HTR-8/SVneo (cell line): ENCODE results near the gene ATP2B2.
A peak's percentile ranks its signal among the peaks of the same experiment; 100 is the strongest.

ENCODE experiments used
- DNase-seq: peaks from one replicate; pipeline ENCODE4 v3.0.0; 2011; ENCODE audit warnings: low spot score, mixed read lengths; ENCODE audit not compliant: insufficient read length
- FAIRE-seq: peaks from 2 replicates; lab custom pipeline; 2011; peaks lifted over from hg19 to GRCh38; lab: Jason Lieb, UNC

Gene ATP2B2

DNA sequence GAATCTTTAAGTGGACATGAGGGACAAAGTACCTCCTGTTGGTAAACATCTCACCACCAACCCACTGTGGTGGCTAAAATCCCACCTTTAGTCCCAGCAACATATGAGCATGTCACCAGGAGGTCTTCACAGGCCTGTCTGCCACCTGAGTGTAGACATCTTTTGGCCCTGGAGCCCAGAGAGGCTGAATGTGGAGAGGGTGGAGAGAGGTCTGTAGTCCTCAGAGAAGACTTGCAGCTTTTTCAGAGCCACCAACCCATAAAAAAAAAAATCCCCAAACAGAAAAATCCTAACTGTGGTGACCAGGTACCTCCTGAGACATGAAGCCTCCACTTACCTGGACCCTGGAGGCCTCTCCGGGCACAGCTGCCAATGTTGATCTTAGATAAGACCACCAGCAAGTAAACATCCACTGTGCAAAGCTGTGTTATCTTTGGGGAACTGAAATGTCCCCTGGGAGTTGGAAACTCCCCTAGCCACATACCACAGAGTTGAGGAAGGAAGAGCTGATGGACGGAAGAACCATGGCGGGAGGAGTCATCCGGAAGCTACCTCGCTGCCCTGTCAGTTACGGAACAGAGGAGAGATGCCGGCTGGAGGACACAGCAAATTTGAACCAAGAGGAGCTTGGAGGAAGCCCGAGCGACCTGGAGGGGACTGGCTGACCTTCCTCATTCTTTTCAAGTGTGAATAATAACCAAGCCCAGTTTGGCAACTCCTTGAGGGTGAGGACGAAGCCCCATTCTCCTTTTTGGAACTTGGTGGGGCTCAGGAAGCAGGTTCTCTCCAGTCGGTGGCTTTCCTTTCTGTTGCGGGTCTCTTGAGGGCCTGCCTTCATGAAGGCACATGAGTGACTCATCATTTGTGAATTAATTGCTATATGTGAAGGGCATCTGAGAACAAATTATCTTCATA, 212.6 kb downstream of the ATP2B2 start, which contains the start of gene GHRL:
Gene GHRL (minus strand): TSS at position 443 of the 915 bp plus-strand sequence. CDS start 2,767 bp downstream, outside the sequence.
- DNase-seq: no peak
- no peak for FAIRE-seq

DNA sequence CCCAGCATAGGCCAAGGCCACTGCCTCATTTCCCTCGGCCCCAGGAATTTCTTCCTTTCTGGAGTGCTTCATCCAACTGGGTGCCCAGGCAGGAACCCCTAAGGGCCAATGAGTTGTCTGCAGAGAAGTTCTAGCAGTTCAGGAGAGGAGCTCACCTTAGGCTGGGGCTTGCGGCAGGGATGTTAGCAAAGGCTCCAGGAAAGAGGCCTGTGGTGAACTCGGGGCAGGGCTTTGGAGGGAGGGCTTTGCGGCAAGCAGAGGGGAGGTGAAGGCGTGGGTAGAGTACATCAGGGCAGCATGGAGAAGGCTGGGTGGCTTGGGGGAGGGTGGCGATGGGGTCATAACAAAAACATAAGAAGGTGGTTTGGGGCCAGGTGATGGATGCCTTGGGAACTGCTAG, 213.7 kb downstream of the ATP2B2 start:
- FAIRE-seq: no peak
- DNase-seq: no peak

DNA sequence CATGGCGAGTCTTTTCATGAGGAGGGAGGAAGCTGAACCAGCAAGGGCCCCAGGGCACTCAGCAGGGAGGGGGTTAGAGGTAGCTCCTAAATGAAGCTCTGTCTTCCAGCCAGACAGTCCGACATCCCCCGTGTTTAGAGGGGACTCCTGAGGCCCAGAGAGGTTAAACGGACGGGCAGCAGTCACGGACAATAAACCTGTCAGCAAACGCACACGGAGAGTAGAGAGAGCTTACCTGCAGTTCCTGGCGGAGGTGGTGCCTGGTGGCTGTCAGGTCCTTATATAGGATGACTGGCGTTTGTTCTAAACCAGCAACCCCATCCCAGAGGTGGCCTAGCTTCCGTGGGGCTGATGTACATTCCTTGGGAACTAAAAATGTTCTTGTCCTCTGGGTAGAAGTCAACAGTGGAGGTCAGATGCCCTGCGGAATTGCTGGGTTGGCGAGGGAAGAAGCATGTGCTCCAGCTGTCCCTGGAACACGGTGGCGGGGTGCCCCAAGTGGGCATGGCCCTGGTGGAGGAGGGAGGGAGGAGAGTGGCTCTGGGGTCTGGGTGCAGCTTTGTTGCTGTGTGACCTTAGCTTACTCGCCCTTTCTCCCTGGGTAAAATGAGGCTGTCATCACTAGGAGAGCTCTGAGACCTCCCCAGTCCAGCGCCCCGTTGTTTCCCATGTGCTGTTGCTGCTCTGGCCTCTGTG, 214.8 kb downstream of the ATP2B2 start:
- FAIRE-seq (no peak), DNase-seq (no peak)

DNA sequence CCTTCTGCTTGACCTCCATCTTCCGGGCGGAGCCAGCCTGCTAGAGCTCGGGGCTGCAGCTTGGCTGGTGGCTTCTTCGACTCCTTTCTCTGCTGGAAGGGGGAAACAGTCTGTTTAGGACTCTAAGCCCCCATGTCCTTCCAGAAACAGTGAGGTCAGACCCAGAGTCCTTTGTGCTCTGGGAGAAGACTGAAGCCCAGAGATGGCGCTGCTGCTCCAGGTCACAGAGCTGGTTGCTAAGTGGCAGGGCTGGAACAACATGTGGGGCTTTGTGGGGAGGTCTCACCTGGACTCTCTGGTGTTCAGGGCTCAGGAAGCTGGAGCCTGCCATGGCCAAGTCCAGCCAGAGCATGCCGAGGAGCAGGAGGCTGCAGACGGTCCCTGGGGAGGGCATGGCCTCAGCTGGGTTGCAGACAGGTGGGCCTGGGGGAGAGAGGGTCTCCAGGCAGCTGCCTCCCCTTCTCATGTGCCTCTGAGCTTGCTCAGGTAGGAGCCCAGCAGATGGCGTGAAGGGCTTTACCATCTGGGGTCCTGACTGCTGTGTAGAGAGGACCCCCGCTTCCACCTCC, 215.5 kb downstream of the ATP2B2 start:
- DNase-seq (no peak), FAIRE-seq (no peak)

DNA sequence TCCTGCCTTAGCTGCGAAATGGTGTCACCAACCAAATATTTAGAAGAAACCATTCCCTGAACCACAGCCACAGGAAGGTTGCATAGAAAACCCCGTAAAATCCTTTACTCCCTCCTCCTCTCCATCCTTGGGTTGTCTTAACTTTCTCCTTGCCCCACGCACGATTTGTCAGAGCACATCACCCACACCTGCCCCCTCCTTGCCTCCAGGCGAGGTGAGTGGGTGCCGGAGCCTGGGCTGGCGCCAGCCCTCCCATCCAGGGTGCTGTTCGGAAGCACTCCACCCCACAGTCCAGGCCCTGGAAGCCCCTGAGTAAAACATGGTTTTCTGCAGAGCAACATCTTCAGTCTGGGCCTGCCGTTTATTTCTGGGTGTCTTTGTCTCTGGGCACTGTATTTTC, 216.3 kb downstream of the ATP2B2 start:
- DNase-seq (no peak), FAIRE-seq (no peak)

DNA sequence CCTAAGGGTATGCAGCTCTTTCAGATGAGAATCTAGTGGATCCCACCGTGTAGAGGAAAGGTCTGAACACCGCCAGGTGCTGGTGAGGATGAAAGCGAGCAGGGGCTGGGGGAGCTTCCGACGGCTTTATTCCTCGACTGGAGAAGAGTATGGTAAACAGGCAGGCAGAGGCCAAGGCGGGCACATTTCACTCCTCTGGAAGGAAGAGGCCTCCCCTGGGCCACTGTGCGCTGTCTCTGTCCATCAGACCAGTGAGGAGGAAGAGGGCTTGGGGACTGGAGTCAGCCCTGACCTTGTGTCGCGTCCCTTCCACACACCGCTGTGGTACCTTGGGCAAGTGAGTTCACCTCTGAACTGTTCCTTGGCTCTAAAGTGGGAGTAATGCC, 216.8 kb downstream of the ATP2B2 start:
- FAIRE-seq (no peak), DNase-seq (no peak)

DNA sequence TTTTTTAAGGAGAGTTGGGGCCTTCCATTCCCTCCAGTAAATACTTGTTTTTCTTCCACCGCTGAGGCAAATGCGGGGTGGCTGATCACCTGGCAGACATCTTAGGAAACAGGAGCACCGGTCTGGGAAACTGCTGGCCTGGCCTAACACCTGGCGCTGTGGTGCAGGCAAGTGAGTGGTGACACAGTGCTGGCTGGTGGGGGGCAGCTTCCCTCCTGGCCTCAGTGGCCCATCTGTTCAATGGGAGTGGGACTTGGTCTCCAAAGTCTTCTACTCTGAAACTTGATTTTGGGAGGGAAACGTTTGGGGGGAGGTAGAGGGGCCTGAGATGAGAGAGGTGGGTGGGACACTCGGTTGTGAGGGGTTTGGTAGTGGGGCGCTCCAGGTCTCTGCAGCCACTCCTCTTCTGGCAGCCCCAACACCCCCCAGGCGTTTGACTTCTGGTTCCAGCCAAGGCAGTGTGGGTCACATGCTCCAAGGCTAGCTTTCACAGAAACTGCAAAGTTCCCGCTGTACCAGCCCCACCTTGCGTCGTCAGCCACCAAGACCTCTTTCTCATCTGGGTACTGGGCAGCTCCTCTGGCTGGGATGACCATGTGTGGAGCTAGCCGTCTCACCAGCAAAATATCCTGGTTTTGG, 217.3 kb downstream of the ATP2B2 start:
- FAIRE-seq (no peak), DNase-seq (no peak)

DNA sequence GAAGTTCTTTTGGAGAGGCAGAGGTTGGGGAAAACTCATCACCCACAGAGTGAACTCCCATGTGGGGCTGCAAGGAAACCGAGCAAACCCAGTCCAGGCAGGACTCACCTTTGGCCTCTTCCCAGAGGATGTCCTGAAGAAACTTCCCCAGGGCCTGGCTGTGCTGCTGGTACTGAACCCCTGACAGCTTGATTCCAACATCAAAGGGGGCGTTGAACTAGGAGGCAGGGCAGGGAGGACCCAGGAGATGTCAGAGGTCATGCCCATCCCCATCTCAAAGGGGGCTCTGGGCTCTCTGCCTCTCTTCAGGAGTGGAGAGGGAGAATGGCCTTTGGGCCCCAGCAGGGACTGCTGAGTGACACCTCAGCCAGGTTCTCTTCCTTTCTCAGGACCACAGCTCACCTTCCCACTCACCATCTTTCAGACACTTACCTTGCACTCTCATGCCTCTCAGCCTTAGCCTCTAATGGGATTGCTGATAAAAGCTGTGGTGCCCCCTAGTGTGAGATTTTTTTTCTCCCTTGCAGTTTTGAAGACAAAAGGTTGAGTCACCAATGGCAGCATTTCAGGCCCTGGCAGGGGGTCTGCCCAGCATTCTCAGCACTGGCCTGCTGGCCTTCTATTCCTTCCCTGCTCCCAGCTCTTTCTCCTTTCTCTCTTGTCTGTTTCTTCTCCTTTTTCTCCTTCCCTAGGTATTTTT, 218.6 kb downstream of the ATP2B2 start:
- FAIRE-seq (no peak), DNase-seq (peak; percentile 37)

DNA sequence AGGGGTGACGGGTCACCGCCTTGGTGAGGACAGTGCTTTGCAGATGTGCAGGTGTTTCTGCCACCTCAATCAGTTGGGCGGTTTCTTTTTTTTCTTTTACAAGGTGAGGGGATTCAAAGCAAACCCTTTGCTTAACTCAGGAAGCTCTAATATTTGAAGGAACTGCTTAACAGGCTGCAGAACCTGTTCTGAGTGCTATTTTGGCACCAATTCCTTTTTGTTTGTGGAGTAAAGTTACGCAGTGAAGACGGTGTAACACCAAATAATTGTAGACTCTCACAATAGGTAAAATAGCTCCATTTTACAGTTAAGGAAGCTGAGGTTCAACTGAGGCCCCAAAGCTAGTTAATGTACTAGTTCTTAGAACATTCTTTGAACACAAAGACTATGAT, 219.3 kb downstream of the ATP2B2 start:
- no peak for FAIRE-seq
- DNase-seq: no peak

DNA sequence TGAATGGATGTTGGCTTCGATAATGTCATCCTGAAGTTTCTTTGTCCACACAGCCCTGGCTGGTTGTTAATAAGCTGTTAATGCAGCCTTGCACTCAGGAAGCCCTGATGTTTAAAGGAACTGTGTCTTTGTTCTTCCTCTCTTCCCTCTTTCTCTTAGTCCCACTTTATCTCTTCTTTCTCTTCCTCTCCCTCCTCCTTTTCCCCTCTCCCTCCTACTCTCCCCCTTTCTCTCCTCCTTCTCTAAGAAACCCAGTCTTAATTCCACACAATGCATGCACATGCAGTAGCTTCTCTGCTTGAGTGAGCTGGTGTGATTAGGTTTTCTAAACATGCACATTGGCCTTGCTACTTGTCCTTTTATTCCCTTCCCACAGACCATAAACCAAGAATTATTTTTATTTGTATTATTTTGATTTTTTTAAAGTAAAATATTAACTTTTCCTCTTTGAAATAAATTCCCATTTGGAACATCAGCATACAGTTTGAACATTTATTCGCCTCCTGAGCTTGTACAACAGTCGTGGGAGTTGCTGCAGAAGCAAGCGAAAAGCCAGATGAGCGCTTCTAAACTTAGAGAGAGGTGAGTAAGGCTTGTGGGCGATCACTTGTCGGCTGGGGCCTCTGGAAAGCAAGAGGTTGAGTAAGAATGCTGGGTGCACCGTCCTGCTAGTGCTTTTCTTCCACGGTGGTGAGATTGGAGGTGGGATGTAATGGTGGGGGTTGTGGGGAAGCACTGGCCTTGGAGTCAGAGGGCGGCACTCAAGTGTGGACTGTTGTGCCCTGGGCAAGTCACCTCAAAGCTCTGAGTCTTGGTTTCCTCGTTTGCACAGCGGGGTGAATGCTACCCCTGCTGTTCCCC, 219.9 kb downstream of the ATP2B2 start:
- no peak for DNase-seq
- FAIRE-seq: no peak

DNA sequence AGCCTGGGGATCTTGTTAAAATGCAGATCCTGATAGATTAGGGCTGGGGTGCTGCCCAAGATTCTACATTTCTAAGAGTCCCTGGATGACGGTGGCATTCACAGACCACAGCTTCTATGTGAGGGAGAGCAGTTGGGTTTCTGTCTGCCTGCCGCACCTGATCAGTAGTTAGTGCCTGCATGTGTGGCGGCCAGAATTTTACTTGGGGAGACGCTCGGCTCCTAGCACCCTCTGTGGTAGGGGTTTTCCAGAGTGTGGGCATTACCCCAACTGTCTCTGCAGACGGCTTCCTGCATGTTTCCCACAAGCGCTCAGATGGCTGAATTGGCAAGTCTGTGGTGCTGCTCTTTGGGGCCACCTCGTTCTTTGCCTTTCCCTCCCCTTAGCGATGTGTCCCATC, 220.9 kb downstream of the ATP2B2 start:
- DNase-seq (no peak), FAIRE-seq (no peak)

DNA sequence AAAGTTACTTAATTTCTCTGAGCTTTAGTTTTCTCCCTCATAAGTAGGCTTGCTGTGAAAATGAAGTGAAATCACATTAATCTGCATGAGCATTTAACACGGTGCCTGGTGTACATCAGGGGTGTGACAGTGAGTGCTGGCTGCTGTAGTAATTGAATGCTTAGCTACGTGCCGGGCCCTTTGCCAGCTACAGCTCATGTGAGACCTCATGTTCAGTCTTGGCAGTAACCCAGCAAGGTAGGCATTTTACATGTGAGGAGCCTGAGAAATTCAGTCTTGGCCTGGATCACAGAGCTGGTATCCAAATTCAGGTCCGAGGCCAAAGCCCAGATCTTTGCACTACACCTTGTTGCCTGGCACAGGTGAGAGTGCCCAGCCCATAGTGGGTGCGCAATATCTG, 221.7 kb downstream of the ATP2B2 start:
- FAIRE-seq: no peak
- no peak for DNase-seq

DNA sequence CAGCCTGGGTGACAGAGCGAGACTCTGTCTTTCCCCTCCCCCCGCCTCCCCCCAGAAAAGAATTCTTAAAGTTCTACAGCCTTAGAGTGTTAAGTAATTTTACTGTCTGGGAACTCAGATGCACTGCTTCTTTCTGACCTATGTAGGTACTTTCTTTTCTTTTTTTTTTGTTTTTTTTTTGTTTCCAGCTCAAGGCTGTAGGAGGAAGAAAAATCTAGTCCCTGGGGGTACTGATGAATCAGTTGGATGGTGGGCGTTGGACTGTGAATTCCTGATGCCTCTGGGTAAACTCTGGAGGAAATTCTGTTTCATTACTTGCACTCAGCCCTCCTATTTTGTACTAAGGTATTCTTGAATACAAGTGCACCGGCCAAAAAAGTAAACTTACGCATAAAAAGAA, 223.4 kb downstream of the ATP2B2 start:
- DNase-seq (no peak), FAIRE-seq (no peak)

DNA sequence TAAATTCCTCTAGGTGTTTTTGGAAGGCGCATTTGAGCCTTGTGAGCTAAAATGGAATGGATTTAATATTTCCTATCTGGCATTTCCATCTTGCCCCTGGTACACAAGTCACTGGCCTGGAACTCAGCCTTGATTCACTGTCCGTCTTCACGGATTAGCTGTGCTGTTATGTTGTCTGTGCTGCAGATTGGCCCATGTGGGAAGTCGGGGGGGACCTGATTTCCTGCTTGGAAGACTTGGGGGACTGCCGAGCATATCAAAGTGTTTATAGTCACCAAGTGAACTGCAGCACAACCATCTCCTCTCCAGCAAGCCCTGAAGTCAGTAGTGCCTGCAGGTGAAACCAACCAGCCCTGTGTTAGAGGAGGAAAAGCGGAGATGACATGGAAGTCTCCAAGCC, 224.8 kb downstream of the ATP2B2 start:
- no peak for DNase-seq
- FAIRE-seq: no peak

DNA sequence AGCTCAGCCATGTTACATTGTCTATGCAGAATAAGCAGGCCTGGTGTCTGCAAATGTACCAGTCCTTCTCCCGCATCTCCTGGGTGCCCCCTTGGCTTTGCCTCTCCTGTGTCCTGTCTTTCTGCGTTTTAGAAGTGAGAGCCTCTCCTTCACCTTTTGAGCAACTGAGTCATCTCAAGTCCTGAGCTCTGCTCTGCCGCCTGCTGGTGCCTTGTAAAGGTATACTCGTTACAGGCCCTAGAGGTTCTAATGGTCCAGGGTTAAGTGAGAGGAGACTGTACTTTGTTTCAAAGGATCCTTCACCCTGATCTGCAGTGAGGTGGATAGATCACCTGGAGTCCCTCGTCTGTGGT, 225.2 kb downstream of the ATP2B2 start:
- FAIRE-seq (no peak), DNase-seq (no peak)

DNA sequence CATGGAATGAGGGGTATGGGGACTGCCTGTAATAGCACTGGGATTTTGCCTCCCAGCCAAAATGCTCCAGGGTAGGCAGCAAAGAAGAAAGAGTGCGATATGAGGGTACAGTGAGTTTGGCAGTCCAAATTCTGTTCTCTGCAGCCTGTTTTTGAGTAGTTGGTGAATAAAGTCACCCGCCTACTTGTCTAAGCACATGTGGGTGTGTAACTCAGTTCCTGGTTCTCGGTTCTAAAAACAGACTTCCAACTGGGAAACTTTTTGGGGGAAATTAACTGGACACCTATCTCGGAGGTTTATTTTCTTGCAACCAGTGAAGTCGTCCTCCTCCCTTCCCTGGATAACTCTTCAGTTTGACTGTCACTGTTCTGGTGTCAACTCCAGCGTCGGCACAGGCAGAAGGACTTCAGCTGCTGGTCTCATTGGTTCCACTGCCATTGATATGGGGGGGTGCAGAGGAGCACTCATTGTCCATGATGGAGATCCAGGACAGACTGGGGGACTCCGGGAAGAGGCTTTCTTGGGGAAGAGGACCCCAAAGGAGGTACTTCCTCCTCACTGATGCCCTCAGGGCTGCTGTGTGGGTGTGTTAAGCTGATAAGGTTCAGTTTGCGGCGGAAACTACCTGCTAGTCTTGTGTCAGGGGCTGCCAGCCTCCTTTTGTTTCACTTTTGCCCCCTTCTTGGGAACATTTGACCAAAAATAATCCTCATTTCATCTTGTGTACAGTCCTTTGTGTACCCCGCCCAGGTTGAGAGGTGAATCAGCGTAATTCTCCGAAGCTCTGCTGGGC, 225.8 kb downstream of the ATP2B2 start:
- DNase-seq (no peak), FAIRE-seq (no peak)

DNA sequence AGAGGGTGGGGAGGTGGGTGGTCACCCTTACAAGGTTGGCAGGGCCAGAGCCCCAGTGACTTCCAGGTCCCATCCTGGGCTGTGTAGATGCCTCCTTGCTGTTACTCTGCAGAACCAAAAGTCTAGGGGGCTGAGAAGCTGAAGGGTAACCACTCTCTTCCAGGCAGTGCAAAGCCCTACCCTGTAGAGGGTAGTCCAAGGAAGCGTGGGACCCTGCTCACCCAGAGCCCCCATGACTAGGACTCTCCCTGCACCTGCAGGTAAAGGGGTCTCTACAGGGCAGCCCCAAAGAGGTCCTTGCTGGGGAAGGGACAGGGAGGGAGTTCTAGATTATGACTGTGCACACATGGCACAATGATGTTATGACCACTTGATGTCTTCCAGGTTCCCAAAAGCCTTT, 226.9 kb downstream of the ATP2B2 start:
- FAIRE-seq (no peak), DNase-seq (no peak)

DNA sequence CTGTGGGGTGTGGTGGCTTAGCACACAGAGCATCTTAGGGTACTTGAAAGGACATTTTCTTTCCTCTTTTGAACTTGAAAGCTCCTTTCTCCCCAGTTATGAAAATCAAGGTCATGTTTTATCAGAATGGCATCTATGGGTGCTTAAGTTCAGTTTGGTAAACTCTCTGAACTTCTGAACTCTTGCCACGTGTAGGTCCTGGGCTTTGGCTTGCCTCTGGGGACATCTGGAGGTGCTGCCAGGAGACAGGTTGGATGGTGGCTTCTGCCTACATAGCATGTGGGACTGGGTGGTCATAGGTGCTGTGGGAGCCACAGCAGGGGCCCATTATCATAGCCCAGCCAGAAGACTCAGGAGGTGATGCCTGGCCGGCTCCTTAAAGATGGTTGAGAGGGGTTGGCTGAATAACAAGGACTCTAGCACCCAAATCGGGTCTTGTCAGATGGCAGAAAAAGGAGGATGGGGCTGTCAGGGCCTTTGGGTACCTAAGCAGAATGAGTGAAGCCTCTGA, 228.2 kb downstream of the ATP2B2 start:
- DNase-seq: no peak
- FAIRE-seq: no peak
